GM12878 (cell line): Measurements from ENCODE around the gene GBA3. TPM values are rescaled to one million over a fixed set of nuclear protein-coding genes. Genes with fewer than 3 reads are reported as not detected.

Experiments used
- ATAC-seq: fragments of 200-7000 bp; cut with Tn5 transposase; 3 replicates; pipeline ENCODE4 v1.9.1; 2020; ENCODE audit warnings: mild to moderate bottlenecking, moderate library complexity
- BruUV-seq: library from RNA; stranded (reverse); fragments of 400-500 nt; replicated peaks from 2 replicates; lab custom pipeline; 2021; lab: Mats Ljungman, UMichigan
- CTCF ChIA-PET: fragments of 300-600 bp; sonication (Branson Sonifier 250); formaldehyde crosslinking; extraction: SDS; loops from one replicate; lab custom pipeline; 2021; ENCODE audit warnings: inconsistent platforms; lab: Yijun Ruan, JAX
- POLR2A ChIA-PET: fragments of 350-600 bp; formaldehyde crosslinking; extraction: SDS; loops from one replicate; lab custom pipeline; 2021; ENCODE audit warnings: inconsistent platforms; lab: Charles Lee
- RAD21 ChIA-PET: fragments of 300-600 bp; sonication (Branson Sonifier 250); formaldehyde crosslinking; loops from one replicate; lab custom pipeline; 2023; ENCODE audit warnings: antibody characterized with exemption; ENCODE audit not compliant: unreplicated experiment; lab: Charles Lee
- SMC1A ChIA-PET: fragments of 300-600 bp; sonication (Branson Sonifier 250); formaldehyde crosslinking; loops from one replicate; lab custom pipeline; 2023; ENCODE audit not compliant: unreplicated experiment, uncharacterized antibody; lab: Charles Lee
- DNase-seq: peaks from one replicate; pipeline ENCODE4 v3.0.0-alpha.2; 2011; ENCODE audit warnings: low read depth, low spot score
- FAIRE-seq: peaks from 3 replicates; lab custom pipeline; 2011; peaks lifted over from hg19 to GRCh38; lab: Jason Lieb, UNC
- H2AFZ ChIP-seq: 2 replicates; pipeline ENCODE4 v1.6.0; 2011; ENCODE audit warnings: low read depth, low read length, control low read depth; ENCODE audit not compliant: control insufficient read depth
- H3K27ac ChIP-seq: 2 replicates; pipeline ENCODE4 v1.5.1; 2011; ENCODE audit warnings: control low read depth; ENCODE audit not compliant: control insufficient read depth, insufficient read depth
- H3K27me3 ChIP-seq, 2 experiments: replicated peaks in 1 of 2; 2 replicates each; pipeline versions ENCODE4 v1.6.0 to v1.6.1; 2011; ENCODE audit warnings: low read length in 1 of 2; ENCODE audit not compliant: control insufficient read depth in 2 of 2, insufficient read depth in 2 of 2
- H3K36me3 ChIP-seq, 2 experiments: 2 replicates each; pipeline ENCODE4 v1.5.1; 2011; ENCODE audit warnings: low read length in 1 of 2; ENCODE audit not compliant: control insufficient read depth in 2 of 2, insufficient read depth in 2 of 2
- H3K4me1 ChIP-seq: 2 replicates; pipeline ENCODE4 v1.6.1; 2011; ENCODE audit warnings: mild to moderate bottlenecking, low read length, moderate library complexity, mixed read lengths; ENCODE audit not compliant: control insufficient read depth, insufficient read depth
- H3K4me2 ChIP-seq: 2 replicates; pipeline ENCODE4 v1.6.0; 2011; ENCODE audit warnings: control low read depth; ENCODE audit not compliant: control insufficient read depth, insufficient read depth
- H3K4me3 ChIP-seq: fragments of 200-600 bp; sonication (generic); 2 replicates; pipeline ENCODE4 v1.5.1; 2016
- H3K79me2 ChIP-seq: 2 replicates; pipeline ENCODE4 v1.6.0; 2011; ENCODE audit warnings: low read length; ENCODE audit not compliant: control insufficient read depth, insufficient read depth
- H3K9ac ChIP-seq: 2 replicates; pipeline ENCODE4 v1.8.0; 2011; ENCODE audit warnings: low read length, control low read depth, mixed read lengths; ENCODE audit not compliant: control insufficient read depth, insufficient read depth
- H3K9me3 ChIP-seq: replicated peaks from 3 replicates; pipeline ENCODE4 v1.5.1; 2011; ENCODE audit warnings: mild to moderate bottlenecking, low read length; ENCODE audit not compliant: control insufficient read depth, insufficient read depth
- H4K20me1 ChIP-seq: 2 replicates; pipeline ENCODE4 v1.6.0; 2011; ENCODE audit not compliant: control insufficient read depth, insufficient read depth
- BCL11A ChIP-seq: IDR thresholded peaks from 2 replicates; pipeline ENCODE4 v1.6.1; 2011; ENCODE audit warnings: low read depth, low read length
- CBX5 ChIP-seq: sonication (generic); IDR thresholded peaks from 2 replicates; pipeline ENCODE4 v1.6.1; 2016; ENCODE audit warnings: low read depth, moderate library complexity, mild to moderate bottlenecking, inconsistent platforms
- CEBPB ChIP-seq, 2 experiments: fragments of 150-350 bp in 1 of 2; IDR thresholded peaks; 2 replicates each; pipeline ENCODE4 v1.6.1; 2012 to 2014; ENCODE audit warnings: low read depth in 2 of 2, low read length in 2 of 2, borderline replicate concordance in 1 of 2, inconsistent platforms in 1 of 2
- FOS ChIP-seq: IDR thresholded peaks from 3 replicates; pipeline ENCODE4 v1.6.1; 2011; ENCODE audit warnings: borderline replicate concordance; ENCODE audit not compliant: insufficient read length; ENCODE audit errors: extremely low read depth
- GABPA ChIP-seq: IDR thresholded peaks from 2 replicates; pipeline ENCODE4 v1.6.1; 2014; ENCODE audit warnings: antibody characterized with exemption, low read depth, mild to moderate bottlenecking, inconsistent platforms
- IRF4 ChIP-seq: IDR thresholded peaks from 2 replicates; pipeline ENCODE4 v1.6.1; 2011; ENCODE audit warnings: low read depth, low read length
- RAD21 ChIP-seq: IDR thresholded peaks from 2 replicates; pipeline ENCODE4 v1.6.1; 2011; ENCODE audit warnings: mild to moderate bottlenecking, low read depth, low read length, moderate library complexity; ENCODE audit not compliant: insufficient read depth
- RCOR1 ChIP-seq: conservative IDR thresholded peaks from 2 replicates; pipeline ENCODE4 v1.6.1; 2012; ENCODE audit warnings: low read depth, low read length, improper control_type of control experiment
- RUNX3 ChIP-seq: IDR thresholded peaks from 2 replicates; pipeline ENCODE4 v1.6.1; 2012; ENCODE audit warnings: low read length, inconsistent platforms
- SMAD1 ChIP-seq: fragments of 450-650 bp; IDR thresholded peaks from 2 replicates; pipeline ENCODE4 v1.6.1; 2018; ENCODE audit warnings: mild to moderate bottlenecking, low read depth; ENCODE audit not compliant: partially characterized antibody
- STAT1 ChIP-seq: fragments of 450-650 bp; conservative IDR thresholded peaks from 2 replicates; pipeline ENCODE4 v1.6.1; 2014; ENCODE audit warnings: antibody characterized with exemption, mild to moderate bottlenecking
- TBL1XR1 ChIP-seq: IDR thresholded peaks from 2 replicates; pipeline ENCODE4 v1.6.1; 2012; ENCODE audit warnings: low read depth, low read length, improper control_type of control experiment
- in situ Hi-C: fragments of 300-500 bp; cut with MboI; formaldehyde crosslinking; loops from 9 replicates; pipeline ENCODE4 v1.14.3; 2018; ENCODE audit warnings: mixed read lengths
- intact Hi-C: fragments of 100-400 bp; cut with micrococcal nuclease; formaldehyde crosslinking; loops from one replicate; pipeline ENCODE4 v1.14.2; 2022; ENCODE audit not compliant: unreplicated experiment
- polyA plus RNA-seq, 11 experiments: library from polyadenylated mRNA; depleted of rRNA in 4 of 11; unstranded in 6 of 11; stranded (reverse) in 5 of 11; fragments of >200 nt; fragmentation: Nextera tagmentation in 4 of 11; fragmentation: Illumina TruSeq in 1 of 11; extraction: Ambion mirVana in 4 of 11; extraction: Trizol in 1 of 11; gene quantifications; 1 replicate in 1 of 11; 2 replicates in 10 of 11; pipeline versions ENCODE4 v1.2.1 to v1.2.3, GENCODE V29; 2011 to 2016; ENCODE audit warnings: inconsistent platforms in 2 of 11, missing spikeins in 2 of 11, low read depth in 1 of 11
- total RNA-seq, 4 experiments: library from RNA; depleted of rRNA in 3 of 4; stranded (reverse); fragments of >200 nt in 3 of 4; fragmentation: Illumina TruSeq in 1 of 4; extraction: Trizol in 1 of 4; gene quantifications; 2 replicates each; pipeline versions ENCODE4 v1.2.1 to v1.2.3, GENCODE V29; 2013 to 2021
- TF ChIP-seq, protein P1 (sequence below): fragments of 450-650 bp; IDR thresholded peaks from 2 replicates; pipeline ENCODE4 v1.6.1; 2017; ENCODE audit warnings: mild to moderate bottlenecking, moderate library complexity
- TF ChIP-seq, protein P2 (sequence below): fragments of 450-650 bp; IDR thresholded peaks from 2 replicates; pipeline ENCODE4 v1.6.1; 2017; ENCODE audit warnings: mild to moderate bottlenecking

The GBA3 gene
- total and polyA plus RNA-seq, 10 of the 15 experiments (the other 5 are each of a cell fraction or from before 2014, with no cell fraction given): 0.10 to 7.2 (median 0.27) TPM

- TF ChIP-seq IRF4: no peak
- TF ChIP-seq, protein P1, sequence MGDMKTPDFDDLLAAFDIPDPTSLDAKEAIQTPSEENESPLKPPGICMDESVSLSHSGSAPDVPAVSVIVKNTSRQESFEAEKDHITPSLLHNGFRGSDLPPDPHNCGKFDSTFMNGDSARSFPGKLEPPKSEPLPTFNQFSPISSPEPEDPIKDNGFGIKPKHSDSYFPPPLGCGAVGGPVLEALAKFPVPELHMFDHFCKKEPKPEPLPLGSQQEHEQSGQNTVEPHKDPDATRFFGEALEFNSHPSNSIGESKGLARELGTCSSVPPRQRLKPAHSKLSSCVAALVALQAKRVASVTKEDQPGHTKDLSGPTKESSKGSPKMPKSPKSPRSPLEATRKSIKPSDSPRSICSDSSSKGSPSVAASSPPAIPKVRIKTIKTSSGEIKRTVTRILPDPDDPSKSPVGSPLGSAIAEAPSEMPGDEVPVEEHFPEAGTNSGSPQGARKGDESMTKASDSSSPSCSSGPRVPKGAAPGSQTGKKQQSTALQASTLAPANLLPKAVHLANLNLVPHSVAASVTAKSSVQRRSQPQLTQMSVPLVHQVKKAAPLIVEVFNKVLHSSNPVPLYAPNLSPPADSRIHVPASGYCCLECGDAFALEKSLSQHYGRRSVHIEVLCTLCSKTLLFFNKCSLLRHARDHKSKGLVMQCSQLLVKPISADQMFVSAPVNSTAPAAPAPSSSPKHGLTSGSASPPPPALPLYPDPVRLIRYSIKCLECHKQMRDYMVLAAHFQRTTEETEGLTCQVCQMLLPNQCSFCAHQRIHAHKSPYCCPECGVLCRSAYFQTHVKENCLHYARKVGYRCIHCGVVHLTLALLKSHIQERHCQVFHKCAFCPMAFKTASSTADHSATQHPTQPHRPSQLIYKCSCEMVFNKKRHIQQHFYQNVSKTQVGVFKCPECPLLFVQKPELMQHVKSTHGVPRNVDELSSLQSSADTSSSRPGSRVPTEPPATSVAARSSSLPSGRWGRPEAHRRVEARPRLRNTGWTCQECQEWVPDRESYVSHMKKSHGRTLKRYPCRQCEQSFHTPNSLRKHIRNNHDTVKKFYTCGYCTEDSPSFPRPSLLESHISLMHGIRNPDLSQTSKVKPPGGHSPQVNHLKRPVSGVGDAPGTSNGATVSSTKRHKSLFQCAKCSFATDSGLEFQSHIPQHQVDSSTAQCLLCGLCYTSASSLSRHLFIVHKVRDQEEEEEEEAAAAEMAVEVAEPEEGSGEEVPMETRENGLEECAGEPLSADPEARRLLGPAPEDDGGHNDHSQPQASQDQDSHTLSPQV: no peak
- no peak for TF ChIP-seq GABPA
- TF ChIP-seq CBX5: no peak
- TF ChIP-seq RCOR1: no peak
- no peak for TF ChIP-seq SMAD1
- TF ChIP-seq CEBPB (IDR thresholded peaks at IDR 0.05; ENCODE audit: borderline replicate concordance in 1 of 2, low read depth in 2 of 2, low read length in 2 of 2): no peak
- TF ChIP-seq FOS: no peak
Measured at GRCh38 chr4:22794732-22795131, 102.0 kb downstream of the GBA3 start (continued).

DNA sequence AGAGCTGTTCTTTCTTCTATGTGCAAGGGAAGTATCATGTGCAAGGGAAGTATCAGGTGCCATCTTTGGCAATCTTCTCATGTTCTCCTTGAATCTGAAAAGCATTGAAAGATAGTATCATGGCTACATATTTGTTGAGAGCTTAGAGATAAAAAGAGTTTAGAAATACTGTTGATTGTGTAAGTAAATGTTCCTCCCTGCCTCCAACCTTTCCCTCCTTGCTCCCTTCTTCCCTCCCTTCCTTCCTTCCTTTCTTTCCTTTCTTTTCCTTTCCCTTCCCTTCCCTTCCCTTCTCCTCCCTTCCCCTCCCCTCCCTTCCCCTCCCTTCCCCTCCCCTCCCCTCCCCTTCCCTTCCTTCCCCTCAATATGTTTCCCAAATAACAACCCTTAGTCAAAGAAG is 108.7 kb downstream of the GBA3 start:
- Histone ChIP-seq H4K20me1 (no peaks in the 10 kb centered on the region), H3K27ac (no peak overlapping the region), H3K4me2 (no peak overlapping the region), H3K9ac (no peak overlapping the region), H2AFZ (no peak overlapping the region), H3K4me1 (no peaks in the 10 kb centered on the region), H3K9me3 (no peaks in the 10 kb centered on the region), H3K4me3 (no peak overlapping the region), H3K36me3 (no peaks in the 10 kb centered on the region), H3K27me3 (no peaks in the 10 kb centered on the region), H3K79me2 (no peaks in the 10 kb centered on the region)
- no TSS peak for BruUV-seq
- DNase-seq: no peak
- in situ Hi-C loops: no loop called here
- no peak for FAIRE-seq
- no peak for TF ChIP-seq STAT1
- TF ChIP-seq RUNX3: no peak
- no peak for TF ChIP-seq GABPA
- no peak for TF ChIP-seq BCL11A
- TF ChIP-seq RAD21: no peak
- TF ChIP-seq, protein P2, sequence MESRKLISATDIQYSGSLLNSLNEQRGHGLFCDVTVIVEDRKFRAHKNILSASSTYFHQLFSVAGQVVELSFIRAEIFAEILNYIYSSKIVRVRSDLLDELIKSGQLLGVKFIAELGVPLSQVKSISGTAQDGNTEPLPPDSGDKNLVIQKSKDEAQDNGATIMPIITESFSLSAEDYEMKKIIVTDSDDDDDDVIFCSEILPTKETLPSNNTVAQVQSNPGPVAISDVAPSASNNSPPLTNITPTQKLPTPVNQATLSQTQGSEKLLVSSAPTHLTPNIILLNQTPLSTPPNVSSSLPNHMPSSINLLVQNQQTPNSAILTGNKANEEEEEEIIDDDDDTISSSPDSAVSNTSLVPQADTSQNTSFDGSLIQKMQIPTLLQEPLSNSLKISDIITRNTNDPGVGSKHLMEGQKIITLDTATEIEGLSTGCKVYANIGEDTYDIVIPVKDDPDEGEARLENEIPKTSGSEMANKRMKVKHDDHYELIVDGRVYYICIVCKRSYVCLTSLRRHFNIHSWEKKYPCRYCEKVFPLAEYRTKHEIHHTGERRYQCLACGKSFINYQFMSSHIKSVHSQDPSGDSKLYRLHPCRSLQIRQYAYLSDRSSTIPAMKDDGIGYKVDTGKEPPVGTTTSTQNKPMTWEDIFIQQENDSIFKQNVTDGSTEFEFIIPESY: no peak
- no peak for TF ChIP-seq TBL1XR1
- CTCF ChIA-PET: no interaction called here
- RAD21 ChIA-PET: no interaction called here
- POLR2A ChIA-PET: no interaction called here
- SMC1A ChIA-PET: interaction anchor here (1.2 kb wide), 1 partner anchor 27 kb away, joined by 3 read pairs; no protein-coding TSS in a partner anchor
- ATAC-seq: no peak
- intact Hi-C loops: no loop called here
